Right atrium auricular region (tissue), 2 donors: ENCODE measurements around the gene RASSF4. TPM values are rescaled to one million over a fixed set of nuclear protein-coding genes. Genes with fewer than 3 reads are reported as not detected.
A peak's percentile ranks its signal among the peaks of the same experiment; 100 is the strongest.

Experiments used
- DNase-seq: peaks from one replicate; pipeline ENCODE4 v3.0.0-alpha.2; 2019; ENCODE audit warnings: low spot score
- H3K27ac ChIP-seq, 2 donors: fragments of 200-600 bp; sonication (generic); 1 replicate in 1 of 2; 2 replicates in 1 of 2; pipeline ENCODE4 v1.5.1; 2016 to 2019
- H3K27me3 ChIP-seq, 2 donors: fragments of 200-600 bp; sonication (generic); one replicate each; pipeline versions ENCODE4 v1.5.1 to v1.6.0; 2017 to 2019
- H3K36me3 ChIP-seq: fragments of 200-600 bp; sonication (generic); one replicate; pipeline ENCODE4 v1.5.1; 2016
- H3K4me1 ChIP-seq, 2 donors: fragments of 200-600 bp; sonication (generic); one replicate each; pipeline versions ENCODE4 v1.5.1 to v1.6.0; 2017 to 2019
- H3K4me3 ChIP-seq, 2 donors: fragments of 200-600 bp; sonication (generic); 1 replicate in 1 of 2; 2 replicates in 1 of 2; pipeline ENCODE4 v1.5.1; 2017 to 2019; ENCODE audit warnings: mild to moderate bottlenecking in 1 of 2, moderate library complexity in 1 of 2
- H3K9me3 ChIP-seq, 2 donors: fragments of 200-600 bp; sonication (generic); one replicate each; pipeline ENCODE4 v1.5.1; 2019
- CTCF ChIP-seq, 2 donors: fragments of 200-600 bp; sonication (generic); IDR thresholded peaks; one replicate each; pipeline ENCODE4 v1.5.1; 2019; ENCODE audit warnings: antibody characterized with exemption in 2 of 2
- total RNA-seq, 2 donors: library from RNA; depleted of rRNA; stranded (reverse); fragments of >200 nt; gene quantifications; one replicate each; pipeline ENCODE4 v1.1.0, GENCODE V29; 2016

The RASSF4 gene
- total RNA-seq, 2 donors from 2014 or later, result 43.3 to 43.4 TPM

GRCh38 chr10:44951576-44952226 is 7.9 kb upstream of the RASSF4 start:
- TF ChIP-seq CTCF (IDR thresholded peaks at IDR 0.05), result no peak
- H3K36me3 ChIP-seq, result no peaks in the 10 kb centered on the region
- no peaks in the 10 kb centered on the region for H3K9me3 ChIP-seq
- peak; percentile 53 for DNase-seq
- H3K27me3 ChIP-seq, result no peaks in the 10 kb centered on the region
- no peak overlapping the region for H3K27ac ChIP-seq
- no peak overlapping the region for H3K4me3 ChIP-seq
- H3K4me1 ChIP-seq, result peaks cover 0 to 76% of the 10 kb centered on the region in 2 donors

GRCh38 chr10:44952779-44953231 is 6.8 kb upstream of the RASSF4 start:
- Histone ChIP-seq H3K4me3 (no peak overlapping the region), H3K36me3 (no peaks in the 10 kb centered on the region), H3K27me3 (no peaks in the 10 kb centered on the region), H3K27ac (peak overlapping the region in 1 of 2 donors; percentile 30), H3K9me3 (no peaks in the 10 kb centered on the region), H3K4me1 (peaks cover 0 to 72% of the 10 kb centered on the region in 2 donors)
- DNase-seq, result peak; percentile 40
- TF ChIP-seq CTCF (IDR thresholded peaks at IDR 0.05), result no peak

- Histone ChIP-seq H3K9me3 (no peaks in the 10 kb centered on the region), H3K27me3 (no peaks in the 10 kb centered on the region), H3K4me1 (peaks cover 0 to 71% of the 10 kb centered on the region in 2 donors), H3K27ac (no peak overlapping the region), H3K4me3 (no peak overlapping the region), H3K36me3 (no peaks in the 10 kb centered on the region)
- no peak for TF ChIP-seq CTCF (IDR thresholded peaks at IDR 0.05)
- no peak for DNase-seq
Measured at GRCh38 chr10:44954042-44954441, 5.6 kb upstream of the RASSF4 start.

- H3K4me1 ChIP-seq, result peaks cover 0 to 64% of the 10 kb centered on the region in 2 donors
- peak overlapping the region; percentile 94 to 96 for H3K27ac ChIP-seq
- no peak for TF ChIP-seq CTCF (IDR thresholded peaks at IDR 0.05)
- no peak for DNase-seq
- H3K27me3 ChIP-seq, result no peaks in the 10 kb centered on the region
- H3K4me3 ChIP-seq, result no peak overlapping the region
- H3K9me3 ChIP-seq, result no peaks in the 10 kb centered on the region
- no peaks in the 10 kb centered on the region for H3K36me3 ChIP-seq
Measured at GRCh38 chr10:44954962-44955361, 4.6 kb upstream of the RASSF4 start.

- no peaks in the 10 kb centered on the region for H3K27me3 ChIP-seq
- H3K4me1 ChIP-seq, result peaks cover 0 to 61% of the 10 kb centered on the region in 2 donors
- no peaks in the 10 kb centered on the region for H3K36me3 ChIP-seq
- no peak for TF ChIP-seq CTCF (IDR thresholded peaks at IDR 0.05)
- H3K4me3 ChIP-seq, result no peak overlapping the region
- H3K27ac ChIP-seq, result peak overlapping the region; percentile 94 to 96
- no peaks in the 10 kb centered on the region for H3K9me3 ChIP-seq
- peak; percentile 78 for DNase-seq
Measured at GRCh38 chr10:44955413-44956070, 4.1 kb upstream of the RASSF4 start.
